ENCODE measurements around the gene ASAH2.
"Not testable (repeated sequence)": the region's sequence is repeated elsewhere in the genome, so short reads cannot be mapped to it uniquely, and the experiment has no call there.

Gene ASAH2

DNA sequence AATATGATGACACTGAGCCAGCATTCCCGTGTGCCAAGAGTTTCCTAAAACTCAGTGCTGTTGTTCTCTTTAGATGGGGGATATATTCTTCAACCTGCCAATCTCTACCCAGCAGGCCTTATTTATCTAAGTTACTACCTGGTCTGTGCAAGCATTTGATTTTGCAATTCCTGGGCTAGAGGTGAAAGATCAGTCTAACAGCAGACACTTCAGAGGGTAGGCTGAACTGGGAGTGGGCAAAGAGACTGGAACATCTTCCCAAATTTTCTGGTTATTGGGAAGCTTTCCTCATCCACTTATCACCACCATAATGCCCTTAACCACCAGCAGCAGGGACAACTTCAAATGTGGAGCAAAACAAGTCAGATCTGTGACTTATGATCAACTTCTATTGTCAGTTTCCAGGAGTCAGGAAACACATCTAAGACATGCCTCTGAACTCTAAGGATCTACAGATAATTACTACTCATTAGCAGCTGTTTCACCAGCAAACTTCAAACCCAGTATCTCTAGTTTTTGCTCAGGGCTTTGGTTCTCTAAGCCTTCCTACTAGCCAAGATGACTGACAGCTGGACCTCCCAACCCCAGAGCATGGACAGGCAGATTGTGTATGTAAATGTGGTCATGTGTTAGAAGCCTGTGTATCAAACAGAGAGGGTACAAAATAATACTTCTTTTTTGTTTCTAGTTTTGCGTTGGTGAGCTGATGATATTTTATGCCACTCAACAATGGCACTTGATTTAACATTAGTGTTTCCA is 1.0 kb downstream of the ASAH2 start:
- no peak for DNase-seq (ENCODE audit: extremely low read depth, low read depth)
- H3K4me3 ChIP-seq (replicated peaks; ENCODE audit: low read depth, low read length), result no peak overlapping the region
- TF ChIP-seq, protein P1, sequence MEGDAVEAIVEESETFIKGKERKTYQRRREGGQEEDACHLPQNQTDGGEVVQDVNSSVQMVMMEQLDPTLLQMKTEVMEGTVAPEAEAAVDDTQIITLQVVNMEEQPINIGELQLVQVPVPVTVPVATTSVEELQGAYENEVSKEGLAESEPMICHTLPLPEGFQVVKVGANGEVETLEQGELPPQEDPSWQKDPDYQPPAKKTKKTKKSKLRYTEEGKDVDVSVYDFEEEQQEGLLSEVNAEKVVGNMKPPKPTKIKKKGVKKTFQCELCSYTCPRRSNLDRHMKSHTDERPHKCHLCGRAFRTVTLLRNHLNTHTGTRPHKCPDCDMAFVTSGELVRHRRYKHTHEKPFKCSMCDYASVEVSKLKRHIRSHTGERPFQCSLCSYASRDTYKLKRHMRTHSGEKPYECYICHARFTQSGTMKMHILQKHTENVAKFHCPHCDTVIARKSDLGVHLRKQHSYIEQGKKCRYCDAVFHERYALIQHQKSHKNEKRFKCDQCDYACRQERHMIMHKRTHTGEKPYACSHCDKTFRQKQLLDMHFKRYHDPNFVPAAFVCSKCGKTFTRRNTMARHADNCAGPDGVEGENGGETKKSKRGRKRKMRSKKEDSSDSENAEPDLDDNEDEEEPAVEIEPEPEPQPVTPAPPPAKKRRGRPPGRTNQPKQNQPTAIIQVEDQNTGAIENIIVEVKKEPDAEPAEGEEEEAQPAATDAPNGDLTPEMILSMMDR (IDR thresholded peaks at IDR 0.05; ENCODE audit: low read depth, low read length, missing control alignments), result no peak

DNA sequence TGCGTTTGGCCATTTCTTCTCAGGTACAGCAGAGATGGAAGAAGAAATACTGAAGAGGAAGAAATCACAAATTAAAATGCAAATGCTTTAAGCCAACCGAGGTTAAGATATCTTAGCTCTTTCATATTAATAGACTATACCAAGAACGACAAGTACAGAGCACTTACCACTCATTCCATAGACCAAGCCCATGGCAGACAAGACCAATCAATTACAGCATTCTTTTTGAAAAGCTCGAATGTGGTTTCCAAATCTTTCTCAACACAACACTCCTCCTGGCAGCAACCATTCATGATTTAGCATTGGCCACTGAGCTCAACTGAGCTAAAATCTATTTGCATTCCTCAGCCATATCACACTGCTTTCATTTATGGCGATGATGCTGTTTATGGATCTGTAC is 2.7 kb downstream of the ASAH2 start:
- DNase-seq (ENCODE audit: extremely low read depth, low read depth), result no peak
- TF ChIP-seq, protein P1 (IDR thresholded peaks at IDR 0.05; ENCODE audit: low read depth, low read length, missing control alignments), result no peak
- H3K4me3 ChIP-seq (replicated peaks; ENCODE audit: low read depth, low read length), result no peak overlapping the region

DNA sequence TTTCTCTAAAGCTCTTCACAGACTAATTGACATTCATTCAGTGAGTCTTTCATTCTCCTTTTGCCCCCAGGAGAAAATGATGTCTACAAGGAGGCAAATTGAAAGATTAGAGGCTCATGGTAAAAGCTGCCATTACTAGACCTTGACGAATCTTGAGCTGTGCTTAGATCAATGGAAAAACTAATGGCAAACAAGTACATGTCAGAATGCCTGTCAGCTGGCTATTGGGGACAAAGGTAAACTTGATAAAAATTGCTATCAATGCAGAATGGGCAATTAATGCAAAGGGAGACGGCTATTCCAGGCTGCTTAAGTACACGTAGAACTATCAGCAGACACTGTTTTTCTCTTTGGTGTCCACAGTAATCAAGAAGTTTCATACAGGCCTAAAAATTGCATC is 3.3 kb downstream of the ASAH2 start:
- no peak overlapping the region for H3K4me3 ChIP-seq (replicated peaks; ENCODE audit: low read depth, low read length)
- TF ChIP-seq, protein P1 (IDR thresholded peaks at IDR 0.05; ENCODE audit: low read depth, low read length, missing control alignments), result no peak
- no peak for DNase-seq (ENCODE audit: extremely low read depth, low read depth)

DNA sequence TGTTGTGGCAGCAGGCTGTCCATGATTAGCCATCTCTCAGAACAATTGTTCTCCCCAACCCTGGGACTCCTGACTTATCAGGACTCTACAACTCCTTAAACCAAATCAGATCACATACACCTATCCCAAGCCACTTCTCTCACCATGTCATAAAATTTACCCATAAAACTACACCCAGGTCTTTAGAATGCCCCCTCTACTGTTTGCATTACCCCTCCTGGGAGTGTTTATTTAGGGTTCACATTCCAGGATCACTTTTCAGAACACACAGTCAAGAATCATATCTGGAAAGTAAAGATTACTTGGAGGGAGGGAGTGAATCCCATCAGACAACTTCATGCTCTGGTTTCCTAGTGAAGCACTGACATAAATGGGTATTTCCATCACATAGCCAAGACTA is 7.1 kb downstream of the ASAH2 start:
- TF ChIP-seq, protein P1 (IDR thresholded peaks at IDR 0.05; ENCODE audit: low read depth, low read length, missing control alignments), result no peak
- H3K4me3 ChIP-seq (replicated peaks; ENCODE audit: low read depth, low read length), result no peak overlapping the region
- no peak for DNase-seq (ENCODE audit: extremely low read depth, low read depth)

DNA sequence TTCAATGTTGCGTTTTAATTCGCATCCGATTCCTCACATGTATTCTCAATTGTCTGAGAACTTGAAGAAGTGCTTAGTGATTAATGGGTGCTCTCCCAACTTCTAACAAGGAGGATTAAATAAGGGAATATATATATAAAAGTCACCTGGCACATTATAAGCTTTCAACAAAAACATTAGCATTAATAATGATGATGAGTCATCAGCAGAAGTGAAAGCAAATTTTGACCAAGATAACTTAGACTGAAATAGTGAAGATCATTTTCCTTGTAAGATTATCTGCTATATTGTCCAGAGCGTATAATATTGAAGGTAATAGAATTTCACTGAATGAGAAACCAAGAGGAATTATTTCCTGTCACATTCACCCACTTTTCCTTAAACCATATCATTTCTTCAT is 8.5 kb downstream of the ASAH2 start:
- H3K4me3 ChIP-seq (replicated peaks; ENCODE audit: low read depth, low read length), result no peak overlapping the region
- DNase-seq (ENCODE audit: extremely low read depth, low read depth), result no peak
- TF ChIP-seq, protein P1 (IDR thresholded peaks at IDR 0.05; ENCODE audit: low read depth, low read length, missing control alignments), result no peak

DNA sequence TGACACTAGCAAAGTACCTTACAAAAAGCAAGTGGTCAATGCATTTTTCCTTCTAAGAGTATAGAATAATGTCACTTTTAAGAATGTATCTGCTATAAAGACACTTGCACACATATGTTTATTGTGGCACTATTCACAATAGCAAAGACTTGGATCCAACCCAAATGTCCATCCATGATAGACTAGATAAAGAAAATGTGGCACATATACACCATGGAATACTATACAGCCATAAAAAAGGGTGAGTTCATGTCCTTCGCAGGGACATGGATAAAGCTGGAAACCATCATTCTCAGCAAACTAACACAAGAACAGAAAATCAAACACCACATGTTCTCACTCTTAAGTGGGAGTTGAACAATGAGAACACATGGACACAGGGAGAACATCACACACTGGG is 9.8 kb downstream of the ASAH2 start:
- DNase-seq (ENCODE audit: extremely low read depth, low read depth); H3K4me3 ChIP-seq (replicated peaks; ENCODE audit: low read depth, low read length): not testable (repeated sequence)

DNA sequence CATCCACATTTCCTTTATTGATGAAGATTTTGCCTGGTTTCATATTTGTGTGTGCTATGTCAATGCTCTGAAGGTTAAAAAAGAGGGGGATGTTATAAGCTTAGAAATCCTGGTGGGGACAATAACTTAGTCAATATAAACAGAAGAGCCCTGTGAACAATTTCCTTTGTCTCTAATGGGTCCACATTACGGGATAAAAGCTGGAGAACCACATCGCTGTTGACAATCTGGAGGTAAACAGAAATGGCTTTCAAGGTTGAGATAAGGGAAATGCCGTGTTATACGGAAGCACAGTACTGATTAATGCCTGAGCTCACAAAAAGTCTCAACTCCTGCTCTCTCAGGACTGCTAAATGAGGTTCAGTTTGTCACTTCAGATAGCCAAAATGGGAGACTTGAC is 16.8 kb downstream of the ASAH2 start:
- no peak overlapping the region for H3K4me3 ChIP-seq (replicated peaks; ENCODE audit: low read depth, low read length)
- TF ChIP-seq, protein P1 (IDR thresholded peaks at IDR 0.05; ENCODE audit: low read depth, low read length, missing control alignments), result no peak
- no peak for DNase-seq (ENCODE audit: extremely low read depth, low read depth)

All from HFF-Myc (cell line).